ENCODE measurements around the gene VWA7. TPM values are rescaled to one million over a fixed set of nuclear protein-coding genes. Genes with fewer than 3 reads are reported as not detected.

The VWA7 gene
- total RNA-seq, 2 donors from 2014 or later: 4.2 to 6.3 TPM

- no peak for ATAC-seq
- no peak for DNase-seq
- no peak overlapping the region for H3K4me3 ChIP-seq
- H3K9me3 ChIP-seq: no peaks in the 10 kb centered on the region
- intact Hi-C loops (cut with DNase I): no loop called here
- H3K27ac ChIP-seq: no peak overlapping the region
- H3K27me3 ChIP-seq: no peaks in the 10 kb centered on the region
- no peaks in the 10 kb centered on the region for H3K4me1 ChIP-seq
- TF ChIP-seq, protein P1, sequence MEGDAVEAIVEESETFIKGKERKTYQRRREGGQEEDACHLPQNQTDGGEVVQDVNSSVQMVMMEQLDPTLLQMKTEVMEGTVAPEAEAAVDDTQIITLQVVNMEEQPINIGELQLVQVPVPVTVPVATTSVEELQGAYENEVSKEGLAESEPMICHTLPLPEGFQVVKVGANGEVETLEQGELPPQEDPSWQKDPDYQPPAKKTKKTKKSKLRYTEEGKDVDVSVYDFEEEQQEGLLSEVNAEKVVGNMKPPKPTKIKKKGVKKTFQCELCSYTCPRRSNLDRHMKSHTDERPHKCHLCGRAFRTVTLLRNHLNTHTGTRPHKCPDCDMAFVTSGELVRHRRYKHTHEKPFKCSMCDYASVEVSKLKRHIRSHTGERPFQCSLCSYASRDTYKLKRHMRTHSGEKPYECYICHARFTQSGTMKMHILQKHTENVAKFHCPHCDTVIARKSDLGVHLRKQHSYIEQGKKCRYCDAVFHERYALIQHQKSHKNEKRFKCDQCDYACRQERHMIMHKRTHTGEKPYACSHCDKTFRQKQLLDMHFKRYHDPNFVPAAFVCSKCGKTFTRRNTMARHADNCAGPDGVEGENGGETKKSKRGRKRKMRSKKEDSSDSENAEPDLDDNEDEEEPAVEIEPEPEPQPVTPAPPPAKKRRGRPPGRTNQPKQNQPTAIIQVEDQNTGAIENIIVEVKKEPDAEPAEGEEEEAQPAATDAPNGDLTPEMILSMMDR (IDR thresholded peaks at IDR 0.05): no peak
- TF ChIP-seq POLR2A (IDR thresholded peaks at IDR 0.05): no peak
- H3K36me3 ChIP-seq (replicated peaks in 1 of 2; ENCODE audit: insufficient read depth in 1 of 2, low read depth in 2 of 2): peaks cover 4 to 38% of the 10 kb centered on the region in 2 donors
- WGBS, 2 donors: 87 to 89% methylated on average over 14 to 15 of the region's 15 CpGs
These were observed 7.2 kb upstream of the VWA7 start for GRCh38 chr6:31784098-31784925.

DNA sequence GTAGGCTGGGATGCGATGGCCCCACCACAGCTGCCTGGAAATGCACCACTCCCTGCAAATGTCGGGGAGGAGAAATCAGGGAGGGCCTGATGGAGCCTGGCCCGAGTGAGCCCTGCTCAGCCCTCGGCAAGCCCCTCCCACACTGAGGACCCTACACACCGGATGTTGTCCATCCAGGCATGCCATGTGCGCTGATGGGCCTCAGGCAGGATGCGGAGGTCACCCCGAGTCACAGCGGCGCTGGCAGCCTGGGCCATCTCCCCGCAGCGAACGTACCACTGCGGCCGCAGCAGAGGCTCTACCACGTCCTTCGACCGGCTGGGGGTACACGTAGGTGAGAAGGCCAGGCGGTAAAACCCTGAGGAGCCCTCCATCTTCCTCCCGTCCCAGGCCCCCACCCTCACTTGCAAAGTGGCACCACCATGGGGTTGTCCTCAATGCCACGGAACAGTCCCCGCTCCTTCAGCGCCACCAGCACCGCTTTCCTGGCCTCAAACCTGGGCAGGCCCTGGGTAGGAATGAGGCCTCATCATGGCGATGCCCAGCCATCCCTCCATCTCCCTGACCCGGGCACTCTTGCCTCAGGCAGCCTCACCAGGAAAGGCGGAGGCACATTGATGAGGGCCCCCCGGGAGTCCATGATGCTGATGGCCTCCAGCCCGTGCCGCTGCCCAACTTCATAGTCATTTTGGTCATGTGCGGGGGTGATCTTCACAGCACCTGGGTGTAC is 5.2 kb upstream of the VWA7 start:
- DNase-seq (no peak), ATAC-seq (no peak)
- Histone ChIP-seq H3K4me3 (no peak overlapping the region), H3K27me3 (no peaks in the 10 kb centered on the region), H3K9me3 (no peaks in the 10 kb centered on the region), H3K36me3 (replicated peaks in 1 of 2; ENCODE audit: insufficient read depth in 1 of 2, low read depth in 2 of 2) (peaks cover 4 to 40% of the 10 kb centered on the region in 2 donors), H3K4me1 (peaks cover 4% of the 10 kb centered on the region), H3K27ac (no peak overlapping the region)
- TF ChIP-seq POLR2A (IDR thresholded peaks at IDR 0.05): no peak
- TF ChIP-seq, protein P1 (IDR thresholded peaks at IDR 0.05): no peak
- intact Hi-C loops (cut with DNase I): no loop called here
- 91% methylated on average over 28 of the region's 32 CpGs; no CpG with 5 or more reads in 1 of the 2 donors for WGBS, 2 donors

DNA sequence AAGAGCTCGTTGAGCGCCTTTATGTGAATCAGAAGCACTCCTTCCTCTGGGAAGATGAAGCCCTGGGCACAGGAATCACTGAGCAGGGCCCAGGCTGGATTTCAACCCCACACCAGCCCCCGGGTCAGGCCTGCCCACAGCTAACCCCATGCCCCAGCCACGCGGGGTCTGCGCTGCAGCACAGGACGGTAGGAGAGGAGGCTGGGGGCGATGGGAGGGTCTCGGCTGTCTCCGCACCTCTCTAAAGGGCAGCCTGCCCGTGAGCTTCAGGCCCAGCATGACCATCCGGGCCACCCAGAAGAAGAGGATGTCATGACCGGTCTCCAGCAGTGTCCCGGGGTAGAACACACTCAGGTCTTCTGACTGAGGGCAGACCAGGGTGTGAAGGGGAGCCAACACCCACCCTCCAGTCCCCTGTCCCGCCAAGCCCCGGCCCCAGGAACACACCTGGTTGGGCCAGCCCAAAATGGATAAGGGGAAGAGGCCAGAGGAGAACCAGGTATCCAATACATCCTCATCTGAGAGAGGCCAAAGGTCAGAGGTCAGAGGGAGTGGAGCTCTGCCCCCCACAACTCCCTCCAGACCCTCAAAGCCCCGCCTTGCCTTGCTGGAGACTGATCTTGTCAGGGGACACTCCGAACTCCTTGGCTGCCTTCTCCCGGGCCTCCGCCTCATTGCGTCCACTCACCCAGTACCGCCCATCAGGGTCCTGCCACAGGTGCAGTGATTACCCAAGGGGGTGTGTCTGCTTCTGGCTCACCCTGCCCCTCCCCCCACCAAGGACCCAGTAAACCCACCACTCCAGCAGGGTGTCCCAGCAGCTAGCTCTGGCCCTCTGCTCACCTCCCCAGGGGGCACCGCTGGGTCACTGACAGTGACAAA is 4.4 kb upstream of the VWA7 start:
- H3K27ac ChIP-seq: no peak overlapping the region
- ATAC-seq: no peak
- intact Hi-C loops (cut with DNase I): no loop called here
- peaks cover 4 to 40% of the 10 kb centered on the region in 2 donors for H3K36me3 ChIP-seq (replicated peaks in 1 of 2; ENCODE audit: insufficient read depth in 1 of 2, low read depth in 2 of 2)
- H3K4me1 ChIP-seq: peaks cover 12% of the 10 kb centered on the region
- WGBS, 2 donors: 84 to 92% methylated on average over 5 to 17 of the region's 23 CpGs
- no peaks in the 10 kb centered on the region for H3K9me3 ChIP-seq
- no peak overlapping the region for H3K4me3 ChIP-seq
- no peak for DNase-seq
- H3K27me3 ChIP-seq: no peaks in the 10 kb centered on the region
- TF ChIP-seq POLR2A (IDR thresholded peaks at IDR 0.05): no peak
- TF ChIP-seq, protein P1 (IDR thresholded peaks at IDR 0.05): no peak

DNA sequence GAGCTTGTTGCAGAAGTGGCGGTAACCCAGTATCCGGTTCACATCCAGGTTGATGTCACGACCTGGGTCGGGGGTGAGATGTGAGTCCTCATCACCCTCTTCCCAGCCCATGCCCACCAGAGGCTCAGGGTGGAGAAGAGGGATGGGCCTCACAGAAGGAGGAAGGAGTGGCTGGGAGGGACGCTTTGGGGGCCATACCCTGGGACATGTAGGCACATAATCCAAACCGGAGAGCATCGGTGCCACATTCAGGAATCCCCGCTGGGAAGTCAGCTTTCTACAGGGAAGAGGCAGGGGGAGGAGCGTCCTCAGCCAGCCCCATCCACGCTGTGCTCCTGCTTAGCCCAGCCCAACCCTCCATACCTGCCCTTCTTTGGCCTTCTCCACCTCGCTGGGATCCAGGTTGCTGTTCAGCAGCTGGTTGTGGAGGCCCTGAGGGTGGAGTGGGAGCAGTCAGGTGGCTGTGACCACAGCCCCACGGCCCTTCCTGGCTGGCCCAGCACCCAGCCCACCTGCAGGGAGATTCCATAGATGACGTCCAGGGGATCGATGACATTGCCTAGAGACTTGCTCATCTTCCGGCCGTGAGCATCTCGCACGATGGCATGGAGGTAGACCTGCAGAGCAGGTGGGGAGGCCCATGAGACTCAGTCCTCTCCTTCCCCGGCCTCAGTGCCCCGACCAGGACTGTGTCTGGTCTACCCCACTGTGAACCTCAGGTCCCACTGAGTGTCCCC is 3.5 kb upstream of the VWA7 start:
- Histone ChIP-seq H3K4me1 (peaks cover 20% of the 10 kb centered on the region), H3K4me3 (no peak overlapping the region), H3K36me3 (replicated peaks in 1 of 2; ENCODE audit: insufficient read depth in 1 of 2, low read depth in 2 of 2) (peaks cover 4 to 40% of the 10 kb centered on the region in 2 donors), H3K9me3 (no peaks in the 10 kb centered on the region), H3K27ac (no peak overlapping the region), H3K27me3 (no peaks in the 10 kb centered on the region)
- intact Hi-C loops (cut with DNase I): no loop called here
- ATAC-seq (no peak), DNase-seq (no peak)
- TF ChIP-seq, protein P1 (IDR thresholded peaks at IDR 0.05): no peak
- no peak for TF ChIP-seq POLR2A (IDR thresholded peaks at IDR 0.05)
- 85 to 89% methylated on average over 13 to 20 of the region's 20 CpGs for WGBS, 2 donors

Data from body of pancreas (tissue), 4 donors.